ENCODE data around the gene OSCP1.

Gene OSCP1

GRCh38 chr1:36475341-36475740 is 25.1 kb upstream of the OSCP1 start:
- no peak for DNase-seq (ENCODE audit: low spot score)

- no peak for DNase-seq (ENCODE audit: low spot score)
These were observed 22.4 kb upstream of the OSCP1 start for GRCh38 chr1:36472656-36473055.

GRCh38 chr1:36471830-36472641 is 21.8 kb upstream of the OSCP1 start:
- no peak for DNase-seq (ENCODE audit: low spot score)

- DNase-seq (ENCODE audit: low spot score): no peak
These were observed 18.9 kb upstream of the OSCP1 start for GRCh38 chr1:36469163-36469562.

GRCh38 chr1:36467700-36468455 is 17.6 kb upstream of the OSCP1 start:
- DNase-seq (ENCODE audit: low spot score): no peak

- DNase-seq (ENCODE audit: low spot score): no peak
These were observed 16.8 kb upstream of the OSCP1 start for GRCh38 chr1:36467027-36467410.

GRCh38 chr1:36466370-36467026 is 16.2 kb upstream of the OSCP1 start:
- DNase-seq (ENCODE audit: low spot score): no peak

- DNase-seq (ENCODE audit: low spot score): peak; percentile 62
These were observed 15.6 kb upstream of the OSCP1 start for GRCh38 chr1:36465731-36466369.

- no peak for DNase-seq (ENCODE audit: low spot score)
These were observed 14.5 kb upstream of the OSCP1 start for GRCh38 chr1:36464605-36465393.

- DNase-seq (ENCODE audit: low spot score): peak; percentile 95
These were observed 13.8 kb upstream of the OSCP1 start, which contains the start of gene MRPS15 for GRCh38 chr1:36463803-36464604. TSS of gene MRPS15 (minus strand) at chr1:36464384. CDS start at chr1:36464275, 109 bp downstream.

- no peak for DNase-seq (ENCODE audit: low spot score)
These were observed 13.2 kb upstream of the OSCP1 start for GRCh38 chr1:36463463-36463802.

GRCh38 chr1:36458910-36459309 is 8.7 kb upstream of the OSCP1 start:
- DNase-seq (ENCODE audit: low spot score): no peak

- DNase-seq (ENCODE audit: low spot score): no peak
These were observed 7.4 kb upstream of the OSCP1 start for GRCh38 chr1:36457691-36458090.

- DNase-seq (ENCODE audit: low spot score): no peak
These were observed 6.2 kb upstream of the OSCP1 start for GRCh38 chr1:36456391-36456928.

- no peak for DNase-seq (ENCODE audit: low spot score)
These were observed 5.1 kb upstream of the OSCP1 start for GRCh38 chr1:36455386-36455785.

GRCh38 chr1:36453600-36454388 is 3.5 kb upstream of the OSCP1 start:
- DNase-seq (ENCODE audit: low spot score): no peak

GRCh38 chr1:36453051-36453450 is 2.8 kb upstream of the OSCP1 start:
- no peak for DNase-seq (ENCODE audit: low spot score)

- no peak for DNase-seq (ENCODE audit: low spot score)
These were observed 661 bp upstream of the OSCP1 start for GRCh38 chr1:36450919-36451305.

- DNase-seq (ENCODE audit: low spot score): no peak
These were observed 1.7 kb downstream of the OSCP1 start for GRCh38 chr1:36448530-36449056.
